Superior temporal gyrus (tissue), 1 donor: ENCODE measurements around the gene PTMA.
"Not testable (repeated sequence)": the region's sequence is repeated elsewhere in the genome, so short reads cannot be mapped to it uniquely, and the experiment has no call there.

ENCODE experiments used
- DNase-seq: peaks from one replicate; pipeline ENCODE4 v3.0.0-alpha.2; 2016; ENCODE audit errors: extremely low spot score

Gene PTMA, protein sequence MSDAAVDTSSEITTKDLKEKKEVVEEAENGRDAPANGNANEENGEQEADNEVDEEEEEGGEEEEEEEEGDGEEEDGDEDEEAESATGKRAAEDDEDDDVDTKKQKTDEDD

GRCh38 chr2:231707927-231708772 lies at the start of gene PTMA:
TSS of gene PTMA (plus strand) at chr2:231708525. CDS start at chr2:231708707, 182 bp downstream.
- peak; percentile 100 for DNase-seq

DNA sequence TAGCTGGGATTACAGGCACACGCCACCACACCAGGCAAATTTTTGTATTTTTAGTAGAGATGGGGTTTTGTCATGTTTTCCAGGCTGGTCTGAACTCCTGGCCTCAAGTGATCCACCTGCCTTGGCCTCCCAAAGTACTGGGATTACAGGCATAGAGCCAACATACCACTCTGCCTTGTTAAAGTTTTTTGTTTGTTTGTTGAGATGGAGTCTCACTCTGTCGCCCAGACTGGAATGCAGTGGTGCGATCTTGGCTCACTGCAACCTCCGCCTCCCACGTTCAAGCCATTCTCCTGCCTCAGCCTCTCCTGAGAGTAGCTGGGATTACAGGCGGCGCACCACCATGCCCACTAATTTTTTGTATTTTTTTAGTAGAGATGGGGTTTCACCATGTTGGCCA lies 48.3 kb upstream of the PTMA start:
- not testable (repeated sequence) for DNase-seq

- no peak for DNase-seq
Observed at GRCh38 chr2:231660860-231661259, 47.5 kb upstream of the PTMA start.

DNA sequence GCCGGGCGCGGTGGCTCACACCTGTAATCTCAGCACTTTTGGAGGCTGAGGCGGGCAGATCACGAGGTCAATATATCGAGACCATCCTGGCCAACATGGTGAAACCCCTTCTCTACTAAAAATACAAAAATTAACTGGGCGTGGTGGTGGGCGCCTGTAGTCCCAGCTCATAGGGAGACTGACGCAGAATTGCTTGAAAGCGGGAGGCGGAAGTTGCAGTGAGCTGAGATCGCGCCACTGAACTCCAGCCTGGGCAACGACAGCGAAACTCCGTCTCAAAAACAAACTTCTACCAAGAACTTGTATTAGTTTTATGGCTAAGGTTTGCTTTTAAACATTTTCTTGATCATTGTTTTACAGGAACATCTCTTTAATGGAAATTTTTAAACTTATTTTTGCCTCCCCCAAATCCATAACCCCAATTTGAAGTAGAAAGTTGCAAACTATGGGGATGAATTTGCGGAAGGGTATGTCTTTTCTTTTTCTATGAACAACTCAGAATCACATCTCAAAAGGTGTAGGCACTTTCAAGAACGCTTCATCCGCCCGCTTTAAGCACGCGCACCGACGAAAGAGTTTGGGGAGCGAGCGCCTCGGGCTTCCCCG lies 46.8 kb upstream of the PTMA start:
- DNase-seq, result no peak

DNA sequence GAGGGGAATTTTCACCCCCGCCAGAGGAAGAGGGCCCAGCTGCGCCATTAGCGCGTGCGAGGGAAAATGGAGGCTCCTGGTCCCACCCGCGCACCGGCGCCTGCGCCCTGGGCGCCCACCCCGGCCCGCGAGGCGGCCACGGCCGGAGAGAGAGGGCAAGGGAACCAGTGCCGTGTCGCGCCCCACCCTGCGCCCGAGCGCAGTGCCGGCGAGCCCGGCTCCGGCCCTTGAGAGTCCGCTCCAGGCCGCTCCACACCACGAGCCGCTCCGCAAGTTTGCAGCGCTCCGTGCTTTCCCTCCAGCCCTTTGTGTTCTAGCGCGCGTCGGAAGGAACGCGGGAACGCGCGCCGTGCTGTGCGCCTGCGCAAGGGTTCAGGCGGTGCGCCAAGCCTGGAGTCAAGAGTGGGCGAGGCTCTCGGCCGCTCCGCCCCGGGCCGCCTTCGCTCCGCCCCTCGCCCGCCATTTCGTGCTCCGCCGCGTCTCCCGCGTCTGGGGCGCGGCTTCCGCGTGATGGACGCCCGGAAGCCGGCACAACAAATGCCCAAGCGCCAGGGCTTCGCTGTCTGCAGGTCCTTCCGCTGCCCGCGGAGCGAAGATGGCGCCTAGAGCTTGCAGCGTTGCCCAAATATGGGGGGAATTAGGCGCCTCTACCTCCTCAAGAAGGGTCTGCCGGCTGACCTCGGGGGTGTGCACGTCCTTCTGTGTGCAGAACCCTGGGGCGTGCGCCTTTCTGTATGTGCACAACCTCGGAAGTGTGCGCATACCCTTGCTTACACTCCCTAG lies 46.1 kb upstream of the PTMA start:
- peak; percentile 98 for DNase-seq

GRCh38 chr2:231662811-231663457 lies 45.4 kb upstream of the PTMA start:
- DNase-seq, result no peak

GRCh38 chr2:231663458-231664212 lies 44.7 kb upstream of the PTMA start:
- DNase-seq, result no peak

DNA sequence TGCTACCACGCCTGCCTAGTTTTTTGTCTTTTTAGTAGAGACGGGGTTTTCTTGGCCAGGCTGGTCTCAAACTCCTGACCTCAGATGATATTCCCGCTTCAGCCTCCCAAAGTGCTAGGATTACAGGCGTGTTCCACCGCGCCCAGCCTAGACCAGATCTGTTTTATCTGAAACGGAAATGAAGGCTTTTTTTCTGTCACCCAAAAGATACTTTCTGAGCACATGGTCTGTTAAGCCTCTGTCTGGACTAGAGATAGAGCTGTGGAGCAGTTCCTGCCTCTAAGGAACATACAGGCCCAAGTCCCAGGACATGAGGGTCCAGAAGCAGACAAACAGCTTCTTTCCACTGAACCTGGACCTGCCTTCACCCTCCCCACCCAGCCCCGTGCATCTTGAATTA lies 43.6 kb upstream of the PTMA start:
- no peak for DNase-seq

DNA sequence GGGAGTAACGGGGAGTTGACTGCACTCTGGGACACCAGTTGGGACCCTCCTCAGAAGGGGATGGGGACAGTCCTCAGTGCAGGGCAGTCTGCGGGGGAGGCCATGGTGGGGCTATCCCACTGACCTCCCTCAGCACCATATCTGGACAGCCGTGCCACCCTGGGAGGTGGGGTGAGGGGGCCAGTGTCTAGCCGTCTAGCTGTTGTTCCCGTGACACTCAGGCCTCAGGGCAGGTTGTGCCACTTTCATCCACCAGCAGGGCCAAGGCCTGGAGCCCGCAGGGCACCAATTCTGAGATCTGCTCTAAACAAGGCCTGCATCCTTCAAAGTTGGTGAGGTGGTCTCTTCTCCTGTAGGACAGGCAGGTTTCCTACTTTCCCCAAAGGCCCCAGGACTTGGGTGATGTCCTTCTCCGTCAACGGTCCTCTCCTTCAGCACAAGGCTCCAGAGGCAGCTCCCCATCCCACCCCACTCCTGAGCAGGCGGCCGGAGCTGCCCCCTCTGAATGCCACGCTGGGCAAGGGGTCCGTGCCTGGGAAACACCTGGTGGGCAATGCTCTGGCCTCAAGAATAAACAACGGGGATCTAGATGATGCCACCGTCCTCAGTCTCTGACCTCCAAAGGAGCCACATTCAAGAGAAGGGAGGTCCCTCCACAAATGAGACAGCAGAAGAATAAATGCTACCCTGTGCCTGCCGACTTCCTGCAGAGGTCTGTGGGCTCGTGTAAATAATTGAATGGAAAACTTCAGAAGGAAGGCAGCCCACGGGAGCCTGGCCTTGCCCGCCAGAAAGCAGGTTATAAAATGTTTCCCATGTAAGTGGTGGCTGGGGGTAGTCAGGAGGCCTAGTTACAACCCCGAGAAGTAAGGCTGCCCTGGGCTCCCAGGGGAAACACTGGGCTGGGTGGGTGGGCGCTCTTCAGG lies 42.8 kb upstream of the PTMA start:
- no peak for DNase-seq

DNA sequence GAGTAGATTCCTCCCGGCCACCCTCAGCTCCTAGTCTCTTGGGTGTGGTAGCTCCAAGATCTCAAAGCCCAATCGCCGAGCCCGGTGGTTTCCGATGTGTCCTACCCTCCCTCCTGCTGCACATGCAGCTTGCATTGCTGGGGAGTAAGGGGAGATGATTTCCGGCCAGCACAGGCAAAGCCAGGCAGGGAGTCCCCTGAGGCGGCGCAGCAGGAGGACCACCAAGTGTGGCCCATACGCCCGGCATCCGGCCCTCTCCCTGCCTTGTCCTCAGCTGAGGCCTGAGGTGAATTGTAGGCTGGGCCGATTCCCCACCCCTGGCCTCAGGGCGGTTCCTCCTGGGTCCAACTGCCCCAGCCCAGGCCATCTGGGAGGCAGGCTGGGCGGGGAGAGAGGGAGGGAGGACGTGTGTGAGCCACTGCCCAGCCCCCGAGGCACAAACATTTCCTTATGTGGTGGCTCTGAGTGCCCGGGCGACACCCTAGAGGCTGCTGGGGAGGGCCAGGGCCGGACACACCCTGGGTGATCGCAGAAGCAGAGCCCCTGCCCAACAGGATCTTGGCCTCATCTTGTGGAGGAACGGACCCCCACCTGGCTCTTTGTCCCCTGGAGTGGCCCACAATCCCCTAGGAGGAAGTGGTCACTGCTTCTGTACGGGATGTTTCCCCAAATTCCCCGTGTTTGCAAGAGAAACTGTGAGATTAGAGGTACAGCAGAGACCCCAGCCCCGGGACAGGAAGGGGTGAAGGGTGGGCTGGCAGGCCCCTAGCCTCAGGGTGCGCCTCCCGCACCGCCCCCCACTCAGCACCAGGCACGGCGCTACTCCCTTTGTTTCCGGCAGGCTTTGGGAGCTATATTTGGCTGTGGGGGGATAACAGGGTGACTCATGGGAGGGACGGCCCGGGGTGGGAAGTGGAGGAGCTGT lies 41.9 kb upstream of the PTMA start:
- peak; percentile 87 for DNase-seq

- DNase-seq, result no peak
Observed at GRCh38 chr2:231667096-231667427, 41.3 kb upstream of the PTMA start.

DNA sequence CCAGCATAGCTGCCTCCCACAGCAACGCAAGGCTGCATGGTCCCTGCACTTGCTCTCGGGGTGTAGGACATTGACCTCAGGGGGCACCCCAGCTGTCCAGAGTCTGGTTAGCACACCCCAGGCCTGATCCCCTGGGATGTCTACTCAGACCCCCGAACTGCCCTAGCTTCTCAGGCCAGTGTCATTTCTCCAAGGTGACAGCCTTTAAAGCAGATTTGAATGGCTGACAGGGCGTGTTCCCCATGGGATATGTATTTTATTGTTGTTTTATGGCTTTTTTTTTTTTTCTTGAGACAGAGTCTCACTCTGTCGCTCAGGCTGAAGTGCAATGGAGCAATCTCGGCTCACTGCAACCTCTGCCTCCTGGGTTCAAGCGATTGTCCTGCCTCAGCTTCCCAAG lies 40.8 kb upstream of the PTMA start:
- no peak for DNase-seq

- DNase-seq, result no peak
Observed at GRCh38 chr2:231668981-231669380, 39.3 kb upstream of the PTMA start.

DNA sequence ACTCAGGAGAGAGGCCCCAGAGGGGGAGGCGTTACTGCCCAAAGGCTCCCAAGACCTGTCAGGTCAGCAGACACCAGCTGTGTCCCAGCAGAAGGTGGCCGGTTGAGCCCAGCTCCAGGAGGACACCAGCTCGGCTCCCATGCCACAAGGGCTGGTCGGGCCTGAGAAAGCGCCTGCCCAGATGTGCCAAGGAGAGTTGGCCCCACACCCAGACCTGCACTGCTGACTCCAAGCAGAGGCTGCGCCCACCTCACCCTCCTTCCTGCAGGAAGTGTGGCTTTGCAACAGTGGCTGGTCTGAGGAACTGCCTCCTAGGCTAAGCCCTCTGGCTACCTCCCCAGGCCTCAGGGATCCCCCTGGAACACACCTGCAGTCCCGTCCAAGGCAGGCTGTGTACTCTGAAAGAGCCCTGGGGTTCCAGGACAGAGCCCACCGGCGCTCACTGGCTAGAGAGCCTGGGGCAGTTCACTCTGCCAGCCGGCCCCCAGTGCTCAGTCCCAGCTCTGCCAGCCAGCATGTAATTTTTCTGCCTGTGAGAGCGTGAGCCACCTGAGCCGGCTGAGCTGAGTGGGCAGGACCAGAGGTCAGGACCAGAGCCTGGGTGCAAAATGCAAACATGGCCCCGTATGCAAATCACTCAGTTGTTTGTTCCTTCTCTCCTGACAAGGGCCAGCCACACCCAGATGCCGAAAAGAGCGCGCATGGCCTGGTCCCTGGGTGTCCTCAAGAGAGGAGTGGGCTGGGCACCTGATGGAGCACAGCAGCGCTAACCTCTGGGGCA lies 36.9 kb upstream of the PTMA start:
- no peak for DNase-seq

DNA sequence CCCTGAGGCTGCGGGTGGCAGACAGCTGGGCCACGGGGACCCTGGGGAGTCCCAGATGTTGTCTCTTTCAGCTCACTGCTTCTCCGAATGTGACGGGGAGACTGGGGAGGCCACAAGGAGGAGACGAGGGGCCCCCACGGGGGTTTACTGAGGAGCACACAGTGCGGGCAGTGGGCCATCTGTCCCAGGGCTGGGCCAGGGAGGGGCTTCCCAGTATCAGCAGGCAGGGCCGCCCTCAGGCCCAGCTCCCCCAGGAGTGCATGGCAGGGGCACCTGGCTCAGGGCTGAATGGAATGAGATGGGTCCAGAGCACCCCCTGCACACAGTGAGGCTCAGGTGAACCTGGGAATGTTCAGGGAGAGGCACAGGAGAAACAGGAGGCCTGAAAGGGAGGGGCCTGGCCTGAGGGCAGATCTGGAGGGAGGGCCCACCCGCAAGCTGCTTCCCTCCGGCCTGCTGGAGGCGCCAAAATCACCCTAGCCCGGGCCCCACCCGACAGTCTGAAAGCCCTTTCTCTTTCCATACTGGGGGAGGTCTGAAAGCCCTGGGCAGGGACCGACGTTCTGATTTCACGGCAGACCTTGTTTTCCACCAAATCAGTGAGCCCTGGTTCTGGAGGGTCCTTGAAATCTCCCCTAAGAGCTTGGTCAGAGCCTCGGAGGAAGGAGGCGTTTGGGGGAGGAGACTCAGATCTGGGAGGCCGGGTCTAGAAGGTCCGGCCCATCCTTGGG lies 35.5 kb upstream of the PTMA start:
- DNase-seq, result no peak

DNA sequence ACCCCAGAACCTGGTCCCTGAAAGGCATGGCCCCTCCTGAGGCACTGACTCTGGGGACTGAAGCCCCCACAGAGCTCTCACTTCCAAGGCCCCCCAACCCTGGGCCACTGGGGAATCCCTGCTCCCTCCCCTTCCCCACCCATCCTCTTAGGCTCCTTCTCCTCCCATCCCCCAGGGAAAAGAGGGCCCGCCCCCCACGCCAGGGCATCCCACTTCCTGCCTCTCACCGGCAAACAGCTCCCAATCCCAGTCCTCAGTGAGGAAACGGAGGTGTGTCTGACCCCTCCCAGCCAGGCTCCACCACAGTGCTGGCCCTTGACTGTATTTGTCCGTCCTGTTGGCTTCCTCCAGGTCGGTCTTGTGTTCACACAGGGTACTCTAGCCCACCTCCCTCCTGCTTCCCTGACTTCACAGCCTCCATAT lies 35.0 kb upstream of the PTMA start:
- no peak for DNase-seq

DNA sequence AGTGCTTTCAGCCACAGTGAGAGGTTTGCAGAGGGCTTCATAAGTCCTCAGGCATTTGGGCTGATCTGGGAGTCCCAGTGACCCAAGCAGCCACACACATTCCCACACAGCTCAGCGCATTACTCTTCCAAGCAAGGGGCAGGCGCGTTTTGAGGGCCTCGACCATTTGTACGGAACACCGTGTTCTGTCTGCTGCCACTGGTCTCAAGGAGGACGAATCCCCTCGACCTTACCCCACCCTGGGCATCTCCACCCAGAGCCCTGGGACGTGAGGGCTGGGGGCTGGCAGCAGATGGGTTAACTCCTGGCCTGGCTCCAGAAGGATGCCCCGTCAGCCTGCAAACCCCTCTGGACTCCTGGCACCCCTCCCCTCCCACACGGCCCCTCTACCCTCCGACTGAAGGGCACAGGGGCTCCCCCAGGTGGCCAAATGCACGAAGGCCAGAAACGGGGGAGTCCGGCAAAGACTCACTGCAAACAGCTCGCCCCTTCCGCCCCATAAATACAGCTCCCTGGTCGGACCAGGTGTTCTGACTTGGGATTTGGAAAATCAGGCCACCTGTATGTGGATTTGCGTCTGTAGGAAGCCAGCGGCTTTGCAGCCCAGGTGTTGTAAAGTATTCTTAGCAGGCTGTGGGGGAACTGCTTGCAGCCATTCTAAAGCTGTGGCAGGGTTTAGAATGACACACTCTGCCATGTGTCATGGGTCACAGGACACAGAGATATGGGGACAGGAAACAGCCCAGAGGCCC lies 33.6 kb upstream of the PTMA start:
- peak; percentile 78 for DNase-seq
